Lung (tissue), 12 donors: ENCODE measurements around the gene EPHA4. TPM values are rescaled to one million over a fixed set of nuclear protein-coding genes. Genes with fewer than 3 reads are reported as not detected.

Experiments
- ATAC-seq: fragments of 200-7000 bp; cut with Tn5 transposase; one replicate; pipeline ENCODE4 v1.9.1; 2020; ENCODE audit warnings: moderate number of reproducible peaks; ENCODE audit not compliant: insufficient read depth, low FRiP score
- DNase-seq, 3 donors: peaks; one replicate each; pipeline ENCODE4 v3.0.0-alpha.2; 2013 to 2017
- H3K27ac ChIP-seq, 2 donors: one replicate each; pipeline ENCODE4 v1.5.1; 2013; ENCODE audit warnings: mild to moderate bottlenecking in 2 of 2, moderate library complexity in 2 of 2, control low read depth in 1 of 2, inconsistent platforms in 1 of 2, low read depth in 1 of 2, low read length in 1 of 2
- H3K27me3 ChIP-seq, 3 donors: one replicate each; pipeline ENCODE4 v1.5.1; 2013; ENCODE audit warnings: low read length in 2 of 3; ENCODE audit not compliant: control insufficient read depth in 3 of 3, insufficient read depth in 3 of 3
- H3K36me3 ChIP-seq, 4 donors: one replicate each; pipeline ENCODE4 v1.5.1; 2013; ENCODE audit warnings: low read length in 4 of 4, mild to moderate bottlenecking in 1 of 4, moderate library complexity in 1 of 4; ENCODE audit not compliant: control insufficient read depth in 4 of 4, insufficient read depth in 4 of 4
- H3K4me1 ChIP-seq, 5 donors: one replicate each; pipeline ENCODE4 v1.5.1; 2013; ENCODE audit warnings: low read length in 5 of 5, mild to moderate bottlenecking in 2 of 5, moderate library complexity in 1 of 5; ENCODE audit not compliant: control insufficient read depth in 5 of 5, insufficient read depth in 5 of 5
- H3K4me3 ChIP-seq: one replicate; pipeline ENCODE4 v1.5.1; 2013; ENCODE audit warnings: mild to moderate bottlenecking, control low read depth, moderate library complexity
- H3K9ac ChIP-seq, 2 donors: one replicate each; pipeline ENCODE4 v1.5.1; 2013; ENCODE audit warnings: low read length in 2 of 2, control low read depth in 1 of 2; ENCODE audit not compliant: insufficient read depth in 1 of 2
- H3K9me3 ChIP-seq, 4 donors: one replicate each; pipeline ENCODE4 v1.5.1; 2013; ENCODE audit warnings: low read length in 3 of 4, mild to moderate bottlenecking in 1 of 4, moderate library complexity in 1 of 4; ENCODE audit not compliant: control insufficient read depth in 4 of 4, insufficient read depth in 3 of 4
- WGBS, 2 donors: extraction: QIAGEN DNeasy Blood & Tissue Kit; methylation state at CpG; one replicate each; pipeline ENCODE4 v1.1.7; 2013; 5-methylcytosine and 5-hydroxymethylcytosine counted together
- polyA plus RNA-seq, 2 donors: library from polyadenylated mRNA; stranded (reverse); fragments of 200-250 nt; gene quantifications; one replicate each; pipeline ENCODE4 v1.2.1, GENCODE V29; 2013
- total RNA-seq, 2 donors: library from RNA; depleted of rRNA in 1 of 2; stranded (reverse); fragments of >200 nt in 1 of 2; gene quantifications; one replicate each; pipeline ENCODE4 v1.2.1, GENCODE V29; 2014 to 2021
- TF ChIP-seq, protein P1 (sequence below): IDR thresholded peaks from 2 replicates; pipeline ENCODE4 v1.5.1; 2012; ENCODE audit warnings: mild to moderate bottlenecking; ENCODE audit errors: control extremely low read depth, extremely low read depth
- donor health status: control.
- donor health status: control.
- donor health status: Bipolar disorder and iron deficiency.
- donor health status: healthy.
- donor health status: DM: yes; HTN: yes; CAD: no.

The EPHA4 gene
- total and polyA plus RNA-seq, 4 donors, result 2.5 to 28.8 (median 14.7) TPM

DNA sequence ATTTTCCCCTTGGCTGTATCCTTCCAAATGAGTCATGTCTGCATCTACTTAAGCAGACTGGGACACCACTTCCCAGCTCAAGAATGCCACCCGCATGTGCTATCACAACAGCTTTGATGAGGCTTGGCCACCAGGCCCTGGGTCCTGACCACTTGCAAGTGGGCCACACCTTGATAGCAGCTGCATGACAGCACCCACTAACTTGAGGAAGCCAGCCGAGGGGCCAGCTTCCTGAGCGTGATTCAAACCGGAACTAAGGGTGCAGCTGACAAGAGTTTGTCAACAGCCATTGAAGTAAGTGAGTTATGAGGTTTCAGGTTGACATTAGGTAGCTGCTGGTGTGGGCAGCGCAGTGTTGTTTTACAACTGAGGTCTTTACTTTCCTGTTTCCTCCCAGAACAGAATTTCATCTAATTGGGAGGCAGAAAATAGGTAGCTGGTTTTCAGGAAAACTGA, 54.4 kb downstream of the EPHA4 start:
- Histone ChIP-seq H3K9me3 (no peaks in the 10 kb centered on the region), H3K36me3 (no peaks in the 10 kb centered on the region), H3K27ac (peak overlapping the region in 1 of 2 donors; percentile 48), H3K27me3 (no peaks in the 10 kb centered on the region), H3K4me3 (no peak overlapping the region), H3K4me1 (peaks cover 0 to 7% (median 6%) of the 10 kb centered on the region in 5 donors), H3K9ac (no peak overlapping the region)
- TF ChIP-seq, protein P1, sequence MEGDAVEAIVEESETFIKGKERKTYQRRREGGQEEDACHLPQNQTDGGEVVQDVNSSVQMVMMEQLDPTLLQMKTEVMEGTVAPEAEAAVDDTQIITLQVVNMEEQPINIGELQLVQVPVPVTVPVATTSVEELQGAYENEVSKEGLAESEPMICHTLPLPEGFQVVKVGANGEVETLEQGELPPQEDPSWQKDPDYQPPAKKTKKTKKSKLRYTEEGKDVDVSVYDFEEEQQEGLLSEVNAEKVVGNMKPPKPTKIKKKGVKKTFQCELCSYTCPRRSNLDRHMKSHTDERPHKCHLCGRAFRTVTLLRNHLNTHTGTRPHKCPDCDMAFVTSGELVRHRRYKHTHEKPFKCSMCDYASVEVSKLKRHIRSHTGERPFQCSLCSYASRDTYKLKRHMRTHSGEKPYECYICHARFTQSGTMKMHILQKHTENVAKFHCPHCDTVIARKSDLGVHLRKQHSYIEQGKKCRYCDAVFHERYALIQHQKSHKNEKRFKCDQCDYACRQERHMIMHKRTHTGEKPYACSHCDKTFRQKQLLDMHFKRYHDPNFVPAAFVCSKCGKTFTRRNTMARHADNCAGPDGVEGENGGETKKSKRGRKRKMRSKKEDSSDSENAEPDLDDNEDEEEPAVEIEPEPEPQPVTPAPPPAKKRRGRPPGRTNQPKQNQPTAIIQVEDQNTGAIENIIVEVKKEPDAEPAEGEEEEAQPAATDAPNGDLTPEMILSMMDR, result no peak
- peak in 1 of 3 donors; percentile 37 for DNase-seq
- peak; percentile 92 for ATAC-seq
- 12 to 20% methylated on average over 5 of the region's 5 CpGs for WGBS, 2 donors

- H3K27ac ChIP-seq, result peak overlapping the region in 1 of 2 donors; percentile 76
Observed at GRCh38 chr2:221517146-221517695, 54.9 kb downstream of the EPHA4 start.

GRCh38 chr2:221515864-221516263, 56.2 kb downstream of the EPHA4 start:
- Histone ChIP-seq H3K27me3 (no peaks in the 10 kb centered on the region), H3K9me3 (no peaks in the 10 kb centered on the region), H3K4me3 (no peak overlapping the region), H3K9ac (no peak overlapping the region), H3K4me1 (peaks cover 0 to 7% (median 6%) of the 10 kb centered on the region in 5 donors), H3K27ac (no peak overlapping the region), H3K36me3 (no peaks in the 10 kb centered on the region)
- TF ChIP-seq, protein P1, result no peak
- 91 to 96% methylated on average over 1 of the region's 1 CpG for WGBS, 2 donors
- DNase-seq, result no peak
- no peak for ATAC-seq

More at GRCh38 chr2:221517146-221517695, 54.9 kb downstream of the EPHA4 start:
- H3K9me3 ChIP-seq, result no peaks in the 10 kb centered on the region
- H3K4me1 ChIP-seq, result peaks cover 0 to 7% (median 6%) of the 10 kb centered on the region in 5 donors
- H3K36me3 ChIP-seq, result no peaks in the 10 kb centered on the region
- H3K27me3 ChIP-seq, result no peaks in the 10 kb centered on the region
- WGBS, 2 donors, result 57 to 71% methylated on average over 4 of the region's 4 CpGs
- ATAC-seq, result peak; percentile 49
- TF ChIP-seq, protein P1, result no peak
- no peak overlapping the region for H3K9ac ChIP-seq
- H3K4me3 ChIP-seq, result no peak overlapping the region
- DNase-seq, result no peak
